ENCODE data around the gene MS4A10. TPM values are rescaled to one million over a fixed set of nuclear protein-coding genes. Genes with fewer than 3 reads are reported as not detected.

MS4A10 gene
- total and polyA plus RNA-seq, 2 of the 8 experiments (the other 6 are each of a cell fraction or from before 2014, with no cell fraction given): not detected

GRCh38 chr11:60792521-60792920 is 7.4 kb downstream of the MS4A10 start:
- H3K79me2 ChIP-seq (ENCODE audit: control insufficient read depth in 1 of 2, insufficient read depth in 2 of 2, low read length in 2 of 2): no peaks in the 10 kb centered on the region
- H2AK5ac ChIP-seq (ENCODE audit: low read depth, low read length): no peak overlapping the region; the same call in 1 of the 2 replicates
- DNase-seq (ENCODE audit: low read depth in 1 of 2, low spot score in 2 of 2) (no peak), FAIRE-seq (no peak)
- H2BK12ac ChIP-seq (ENCODE audit: low read depth, low read length): no peak overlapping the region
- no peak overlapping the region for H3K4me2 ChIP-seq (ENCODE audit: insufficient read depth in 1 of 2, low read depth in 2 of 2, low read length in 2 of 2)
- H2BK20ac ChIP-seq (ENCODE audit: low read length): no peak overlapping the region
- H2BK15ac ChIP-seq (ENCODE audit: low read length): no peak overlapping the region
- H3K9ac ChIP-seq (replicated peaks in 1 of 4; ENCODE audit: extremely low read depth in 1 of 4, low read depth in 3 of 4, low read length in 3 of 4): no peak overlapping the region
- H2BK120ac ChIP-seq (replicated peaks; ENCODE audit: low read depth, low read length): no peak overlapping the region
- no peak overlapping the region for H2BK5ac ChIP-seq (ENCODE audit: low read depth, low read length)
- no peak overlapping the region for H3K18ac ChIP-seq (ENCODE audit: extremely low read depth, low read length)
- no peak overlapping the region for H2AFZ ChIP-seq (ENCODE audit: low read length)
- H3K36me3 ChIP-seq (ENCODE audit: control insufficient read depth in 2 of 4, insufficient read depth in 4 of 4, low read length in 3 of 4): no peaks in the 10 kb centered on the region
- no peak overlapping the region for H3K14ac ChIP-seq (ENCODE audit: insufficient read length)
- no peak overlapping the region for H3K23ac ChIP-seq (ENCODE audit: insufficient read length)
- H4K20me1 ChIP-seq (replicated peaks in 1 of 2; ENCODE audit: control insufficient read depth in 1 of 2, insufficient read depth in 2 of 2, low read length in 2 of 2): no peaks in the 10 kb centered on the region
- no peak overlapping the region for H4K8ac ChIP-seq (ENCODE audit: extremely low read depth, insufficient read depth, low read length)
- H3K27ac ChIP-seq (ENCODE audit: low read depth, low read length): no peak overlapping the region
- H3K79me1 ChIP-seq (ENCODE audit: low read depth, low read length): no peaks in the 10 kb centered on the region
- no peak overlapping the region for H3K4ac ChIP-seq (replicated peaks; ENCODE audit: insufficient read length, low read depth, low read length)
- H3K9me3 ChIP-seq (ENCODE audit: insufficient read depth in 2 of 2, low read depth in 1 of 2, low read length in 1 of 2): peaks cover 32 to 54% of the 10 kb centered on the region in 2 experiments
- no peak overlapping the region for H4K91ac ChIP-seq (replicated peaks; ENCODE audit: insufficient read length, low read length)
- H3K4me1 ChIP-seq (replicated peaks in 1 of 4; ENCODE audit: control insufficient read depth in 3 of 4, insufficient read depth in 4 of 4, low read length in 3 of 4): no peaks in the 10 kb centered on the region
- POLR2A ChIA-PET (ENCODE audit: partially characterized antibody): no interaction called here
- 90% methylated on average over 3 of the region's 3 CpGs; no CpG with 5 or more reads in 1 of the 2 experiments for WGBS, 2 experiments (ENCODE audit: extremely low coverage in 1 of 2, insufficient coverage in 1 of 2, insufficient read length in 1 of 2, insufficient replicate concordance in 2 of 2, low coverage in 1 of 2, low lambda C conversion rate in 2 of 2, missing lambda C conversion rate in 1 of 2)
- H3K4me3 ChIP-seq (ENCODE audit: extremely low read depth in 1 of 4, insufficient read depth in 2 of 4, low read depth in 3 of 4, low read length in 4 of 4): no peak overlapping the region
- CTCF ChIA-PET (ENCODE audit: partially characterized antibody): interaction anchor here (1.1 to 2.0 kb wide), 2 partner anchors 27 to 30 kb away, joined by 3 to 7 read pairs; no protein-coding TSS in a partner anchor
- H3K56ac ChIP-seq (replicated peaks; ENCODE audit: insufficient read length, low read depth, low read length): no peak overlapping the region
- no peak overlapping the region for H4K5ac ChIP-seq (ENCODE audit: insufficient read length, low read depth, low read length)
- no peaks in the 10 kb centered on the region for H3K23me2 ChIP-seq (ENCODE audit: low read depth, low read length)
- H3K27me3 ChIP-seq (replicated peaks in 1 of 4; ENCODE audit: control insufficient read depth in 3 of 4, extremely low read depth in 1 of 4, insufficient read depth in 3 of 4, low read length in 3 of 4): no peaks in the 10 kb centered on the region; a peak in 2 of 7 replicates
- TF ChIP-seq RBBP5 (IDR thresholded peaks at IDR 0.05; ENCODE audit: borderline replicate concordance, low read depth, low read length): no peak
- TF ChIP-seq JUN (IDR thresholded peaks at IDR 0.05; ENCODE audit: low read depth, low read length): no peak
- TF ChIP-seq CBX8 (IDR thresholded peaks at IDR 0.05; ENCODE audit: borderline replicate concordance, low read depth, low read length): no peak
- no peak for TF ChIP-seq RFX5 (IDR thresholded peaks at IDR 0.05; ENCODE audit: borderline replicate concordance, low read depth, low read length)
- no peak for TF ChIP-seq SP1 (IDR thresholded peaks at IDR 0.05; ENCODE audit: low read depth, low read length)
- TF ChIP-seq E2F6 (IDR thresholded peaks at IDR 0.05): no peak
- TF ChIP-seq SUZ12 (IDR thresholded peaks at IDR 0.05; ENCODE audit: low read length): no peak
- no peak for TF ChIP-seq USF2 (IDR thresholded peaks at IDR 0.05; ENCODE audit: low read length)
- no peak for TF ChIP-seq SP4 (IDR thresholded peaks at IDR 0.05; ENCODE audit: low read length)
- TF ChIP-seq KDM5A (IDR thresholded peaks at IDR 0.05; ENCODE audit: low read length): no peak
- TF ChIP-seq BACH1 (IDR thresholded peaks at IDR 0.05; ENCODE audit: low read length): no peak
- TF ChIP-seq FOSL1 (IDR thresholded peaks at IDR 0.05; ENCODE audit: insufficient read depth, low read depth, low read length): no peak
- TF ChIP-seq RAD21 (IDR thresholded peaks at IDR 0.05 in 1 of 2, conservative IDR thresholded peaks at IDR 0.05 in 1 of 2; ENCODE audit: low read depth in 2 of 2, low read length in 2 of 2): no peak

Data from H1 (cell line).